ENCODE results near the gene SLC22A12.

SLC22A12 gene

DNA sequence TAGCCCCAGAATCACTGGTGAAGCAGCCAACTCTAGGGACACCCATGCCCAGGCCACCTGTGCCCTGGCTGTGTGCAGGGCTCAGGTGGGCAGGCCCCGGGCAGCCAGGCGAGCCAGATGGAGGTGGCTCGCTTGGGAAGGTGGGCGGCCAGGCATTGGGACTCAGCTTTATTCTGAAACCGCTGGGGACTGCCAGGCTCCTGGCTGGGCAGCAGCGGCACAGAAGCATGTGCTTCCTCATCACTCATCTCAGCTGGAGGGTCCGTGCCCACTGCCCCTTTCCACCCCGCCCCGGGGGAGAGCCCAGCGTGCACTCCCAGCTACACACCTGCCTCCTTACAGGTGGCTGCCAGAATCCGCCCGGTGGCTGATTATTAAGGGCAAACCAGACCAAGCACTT lies 27.1 kb upstream of the SLC22A12 start:
- FAIRE-seq: no peak

DNA sequence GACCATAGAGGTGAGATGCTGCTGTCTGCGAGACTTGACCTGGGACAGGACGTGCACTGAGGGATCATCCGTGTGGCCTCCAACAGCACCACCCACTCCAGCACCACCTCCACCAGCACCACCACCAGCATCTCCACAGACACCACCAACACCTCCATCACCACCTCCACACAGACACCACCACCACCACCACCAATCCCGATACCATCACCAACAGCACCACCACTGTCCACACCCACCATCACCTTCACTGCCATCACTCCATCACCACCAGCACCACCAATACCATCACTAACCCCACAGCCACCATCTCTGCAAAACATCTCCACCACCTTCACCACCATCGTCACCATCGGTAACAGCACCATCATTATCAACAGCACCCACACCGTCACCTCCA lies 26.6 kb upstream of the SLC22A12 start:
- FAIRE-seq: no peak

DNA sequence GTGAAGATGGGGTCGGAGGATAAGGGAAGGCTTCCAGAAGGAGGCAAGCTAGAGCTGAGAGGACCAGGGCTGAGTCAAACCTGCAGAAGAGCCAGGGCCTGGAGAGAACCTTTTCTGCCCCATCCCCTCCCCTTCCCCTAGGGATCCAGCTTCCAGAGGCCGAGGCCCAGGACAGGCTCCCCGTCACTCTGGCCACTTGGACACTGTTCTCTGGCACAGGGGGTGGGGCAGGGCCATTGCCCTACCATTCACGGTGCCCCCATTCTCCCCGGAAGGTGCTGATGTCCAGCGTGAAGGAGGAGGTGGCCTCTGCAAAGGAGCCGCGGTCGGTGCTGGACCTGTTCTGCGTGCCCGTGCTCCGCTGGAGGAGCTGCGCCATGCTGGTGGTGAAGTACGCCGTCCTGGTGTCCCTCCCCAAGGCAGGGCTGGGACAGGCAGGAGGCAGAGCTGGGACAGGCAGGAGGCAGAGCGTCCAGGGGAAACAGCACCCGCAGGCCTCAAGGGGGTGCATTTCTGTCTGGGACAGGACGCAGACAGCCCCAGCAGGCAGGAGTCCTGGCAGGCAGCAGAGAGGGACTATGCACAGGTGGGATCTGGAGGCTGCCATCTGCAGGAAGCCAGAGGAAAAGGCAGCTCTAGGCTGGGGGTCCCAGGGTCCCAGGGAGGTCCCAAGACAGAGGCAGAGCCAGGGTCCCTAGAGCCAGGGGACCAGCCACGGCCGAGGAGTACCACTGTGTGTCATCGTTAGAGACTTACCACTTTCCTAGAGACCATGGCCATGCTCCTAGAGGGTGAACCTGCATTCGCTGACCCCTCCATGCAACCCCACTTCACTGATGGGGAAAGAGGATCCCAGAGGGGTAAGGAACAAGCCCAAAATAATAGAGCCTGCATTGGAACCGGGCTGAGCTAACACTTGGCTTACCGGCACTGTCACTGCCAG lies 25.8 kb upstream of the SLC22A12 start:
- FAIRE-seq: no peak

DNA sequence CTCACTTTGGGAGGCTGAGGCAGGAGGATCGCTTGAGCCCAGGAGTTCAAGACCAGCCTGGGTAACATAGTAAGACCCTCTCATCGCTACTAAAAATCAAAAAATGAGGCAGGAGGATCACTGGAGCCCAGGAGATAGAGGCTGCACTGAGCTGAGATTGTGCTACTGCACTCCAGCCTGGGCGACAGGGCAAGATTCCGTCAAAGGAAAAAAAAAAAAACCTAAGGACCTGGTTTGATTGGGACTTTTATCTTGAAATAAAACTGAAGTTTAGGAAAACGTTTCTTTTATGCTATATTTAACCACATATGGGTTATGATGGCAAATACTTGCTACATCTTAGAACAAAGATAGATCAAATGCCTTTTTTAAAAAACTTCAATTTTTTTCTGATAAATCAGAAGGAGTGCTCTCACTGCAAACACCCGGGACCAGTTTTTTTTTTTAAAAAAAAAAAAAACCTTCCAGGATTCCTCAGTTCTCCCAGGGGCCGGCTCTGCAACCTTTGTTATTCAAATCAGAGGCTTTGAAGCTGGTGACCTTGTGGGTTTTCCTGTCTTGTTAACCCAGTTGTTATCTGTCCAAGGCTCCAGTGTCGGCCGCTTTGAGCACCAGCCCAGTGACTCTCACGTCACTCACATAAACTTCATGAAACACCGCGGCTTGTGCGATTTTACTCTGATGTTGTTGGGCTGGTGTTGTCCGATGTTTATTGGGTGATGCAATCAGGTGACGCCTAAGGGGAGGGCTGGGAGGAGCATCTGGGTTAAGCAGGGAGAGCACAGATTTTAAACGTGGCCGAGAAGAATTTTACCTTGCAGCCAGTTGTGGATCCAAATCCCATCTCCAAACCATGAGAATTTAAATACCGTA lies 24.7 kb upstream of the SLC22A12 start:
- FAIRE-seq: no peak

DNA sequence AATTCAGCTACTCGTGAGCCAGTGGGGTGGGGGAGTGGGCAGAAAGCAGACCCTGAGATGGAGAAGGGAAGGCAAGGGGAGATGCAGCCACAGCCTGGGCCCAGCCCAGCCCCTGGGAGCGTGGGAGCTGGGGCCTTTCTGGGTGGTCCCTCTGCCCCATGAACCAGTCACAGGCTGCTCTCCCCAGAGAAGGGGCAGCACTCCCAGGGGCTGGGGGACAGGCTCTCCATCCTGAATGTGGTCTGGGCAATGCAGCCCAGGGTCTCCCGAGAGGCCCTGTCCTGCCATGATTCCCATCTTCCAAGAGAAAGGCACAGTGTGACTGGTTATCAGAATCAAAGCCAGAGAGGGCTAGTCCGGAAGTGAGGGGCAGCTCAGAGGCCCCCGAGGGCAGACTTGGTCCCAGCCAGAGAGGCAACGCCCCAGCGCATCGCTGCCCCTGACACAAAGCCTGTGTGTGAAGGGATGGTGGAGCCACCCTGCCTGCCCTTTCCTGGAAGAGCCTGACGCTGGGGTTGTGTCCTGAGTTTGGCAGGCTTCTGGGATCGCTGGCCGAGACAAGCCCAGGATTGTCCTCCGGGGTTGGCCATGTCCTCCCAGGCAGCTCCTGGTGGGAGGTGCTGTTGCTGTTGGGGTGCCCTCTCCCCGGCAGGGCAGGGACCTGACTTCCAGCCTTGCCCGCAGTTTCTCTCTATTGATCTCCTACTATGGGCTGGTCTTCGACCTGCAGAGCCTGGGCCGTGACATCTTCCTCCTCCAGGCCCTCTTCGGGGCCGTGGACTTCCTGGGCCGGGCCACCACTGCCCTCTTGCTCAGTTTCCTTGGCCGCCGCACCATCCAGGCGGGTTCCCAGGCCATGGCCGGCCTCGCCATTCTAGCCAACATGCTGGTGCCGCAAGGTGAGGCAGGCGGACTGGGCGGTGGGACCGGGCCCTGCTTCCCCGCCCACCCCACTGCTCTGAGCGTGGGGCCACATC lies 23.8 kb upstream of the SLC22A12 start:
- no peak for FAIRE-seq

DNA sequence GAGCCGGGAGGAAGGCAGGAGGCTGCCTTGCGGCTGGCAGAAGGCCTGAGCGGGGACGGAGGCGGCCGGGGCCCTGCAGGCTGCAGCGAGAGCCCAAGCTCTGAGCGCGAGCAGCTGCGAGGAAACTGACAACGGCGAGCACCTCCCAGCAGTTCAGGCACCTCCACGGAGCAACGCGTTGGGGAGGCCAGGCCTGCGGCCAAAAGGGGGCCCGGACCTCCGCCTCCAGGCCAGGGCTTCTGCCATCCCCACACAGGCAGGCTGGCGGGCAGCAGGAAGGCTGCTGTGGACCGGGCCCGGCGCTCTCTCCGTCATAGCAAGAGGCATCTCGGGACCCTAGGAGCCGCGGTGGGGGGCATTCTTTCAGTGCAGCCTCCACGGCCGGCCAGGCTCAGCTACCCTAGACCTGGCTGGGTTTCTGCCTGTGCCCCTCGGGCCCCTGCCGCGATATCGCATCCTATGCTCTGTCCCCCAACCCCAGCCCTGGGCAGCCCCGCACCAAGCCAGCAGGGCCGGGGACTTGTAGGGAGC lies 22.9 kb upstream of the SLC22A12 start:
- FAIRE-seq: no peak

DNA sequence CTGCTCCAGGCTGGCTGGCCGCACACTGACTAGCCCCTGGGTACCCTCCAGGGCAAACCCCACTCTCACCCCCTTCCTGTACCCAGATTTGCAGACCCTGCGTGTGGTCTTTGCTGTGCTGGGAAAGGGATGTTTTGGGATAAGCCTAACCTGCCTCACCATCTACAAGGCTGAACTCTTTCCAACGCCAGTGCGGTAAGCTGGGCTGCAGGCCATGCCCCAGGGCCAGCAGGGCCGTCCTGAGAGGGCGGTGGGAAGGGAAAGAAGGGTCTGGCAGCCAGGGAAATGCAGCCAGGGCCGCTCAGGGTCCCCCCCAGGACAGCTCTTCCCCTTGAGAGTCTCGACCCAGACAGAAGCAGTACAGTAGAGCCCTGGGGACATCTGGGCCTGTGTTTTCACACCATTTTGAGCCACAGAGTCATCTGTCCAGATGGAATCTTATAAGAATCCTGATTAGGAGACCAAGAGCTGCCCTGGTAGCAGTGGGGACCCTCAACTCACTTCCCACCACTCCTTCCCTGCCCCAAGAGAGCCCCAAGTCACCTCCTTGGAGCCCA lies 22.4 kb upstream of the SLC22A12 start:
- FAIRE-seq: no peak

DNA sequence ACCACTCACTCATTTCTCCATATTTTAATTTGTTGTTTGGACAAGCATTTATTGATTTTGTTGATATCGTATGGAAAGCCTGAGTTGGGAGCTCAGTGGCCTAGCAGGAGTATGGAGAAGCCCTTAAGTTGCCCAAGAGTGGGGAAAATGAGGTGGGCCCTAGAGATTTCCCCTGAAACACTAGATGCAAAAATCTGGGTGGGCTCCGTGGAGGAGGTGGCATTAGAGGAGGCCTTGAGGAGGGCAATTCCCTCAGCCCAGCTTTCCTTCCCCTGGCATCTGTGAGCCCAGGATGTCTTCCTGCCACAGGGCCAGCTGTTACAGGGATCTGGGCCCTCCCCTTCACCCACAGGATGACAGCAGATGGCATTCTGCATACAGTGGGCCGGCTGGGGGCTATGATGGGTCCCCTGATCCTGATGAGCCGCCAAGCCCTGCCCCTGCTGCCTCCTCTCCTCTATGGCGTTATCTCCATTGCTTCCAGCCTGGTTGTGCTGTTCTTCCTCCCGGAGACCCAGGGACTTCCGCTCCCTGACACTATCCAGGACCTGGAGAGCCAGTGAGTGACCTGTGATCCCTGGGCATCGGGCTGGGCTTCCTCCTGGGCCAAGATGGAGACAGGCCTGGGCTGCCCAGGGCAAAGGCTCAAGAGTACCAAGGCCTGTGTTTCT lies 21.6 kb upstream of the SLC22A12 start:
- no peak for FAIRE-seq

DNA sequence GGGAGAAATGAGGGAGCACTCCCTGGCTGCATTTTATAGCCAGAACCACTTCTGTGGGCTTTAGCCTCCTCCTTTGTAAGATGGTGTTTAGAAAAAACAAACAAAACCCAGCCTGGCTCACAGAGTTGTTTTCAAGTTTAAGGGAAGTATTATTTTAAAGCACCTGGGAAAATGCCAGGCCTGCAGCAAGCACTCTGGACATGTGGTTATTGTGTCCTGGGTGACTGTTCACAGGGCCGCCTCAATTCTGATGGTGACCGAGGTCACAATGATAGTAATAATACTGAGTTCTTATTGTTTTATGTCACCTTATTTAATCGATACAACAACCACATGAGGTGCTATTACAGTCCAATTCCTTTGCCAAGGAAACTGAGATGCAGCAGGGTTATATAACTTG lies 20.7 kb upstream of the SLC22A12 start:
- no peak for FAIRE-seq

DNA sequence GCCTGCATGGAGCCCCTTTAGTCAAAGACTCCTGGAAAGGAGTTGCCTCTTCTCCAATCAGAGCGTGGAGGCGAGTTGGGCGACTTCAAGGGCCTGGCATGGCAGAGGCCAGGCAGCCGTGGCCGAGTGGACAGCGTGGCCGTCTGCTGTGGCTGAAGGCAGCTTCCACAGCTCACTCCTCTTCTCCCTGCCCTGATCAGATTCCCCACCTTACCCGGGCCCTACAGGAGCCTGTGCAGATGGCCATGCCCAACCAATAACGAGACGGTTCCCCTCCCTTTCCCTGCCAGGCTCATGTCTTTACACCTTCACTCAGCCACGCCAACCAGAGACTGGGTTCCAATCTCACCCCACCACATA lies 20.0 kb upstream of the SLC22A12 start:
- FAIRE-seq: no peak

DNA sequence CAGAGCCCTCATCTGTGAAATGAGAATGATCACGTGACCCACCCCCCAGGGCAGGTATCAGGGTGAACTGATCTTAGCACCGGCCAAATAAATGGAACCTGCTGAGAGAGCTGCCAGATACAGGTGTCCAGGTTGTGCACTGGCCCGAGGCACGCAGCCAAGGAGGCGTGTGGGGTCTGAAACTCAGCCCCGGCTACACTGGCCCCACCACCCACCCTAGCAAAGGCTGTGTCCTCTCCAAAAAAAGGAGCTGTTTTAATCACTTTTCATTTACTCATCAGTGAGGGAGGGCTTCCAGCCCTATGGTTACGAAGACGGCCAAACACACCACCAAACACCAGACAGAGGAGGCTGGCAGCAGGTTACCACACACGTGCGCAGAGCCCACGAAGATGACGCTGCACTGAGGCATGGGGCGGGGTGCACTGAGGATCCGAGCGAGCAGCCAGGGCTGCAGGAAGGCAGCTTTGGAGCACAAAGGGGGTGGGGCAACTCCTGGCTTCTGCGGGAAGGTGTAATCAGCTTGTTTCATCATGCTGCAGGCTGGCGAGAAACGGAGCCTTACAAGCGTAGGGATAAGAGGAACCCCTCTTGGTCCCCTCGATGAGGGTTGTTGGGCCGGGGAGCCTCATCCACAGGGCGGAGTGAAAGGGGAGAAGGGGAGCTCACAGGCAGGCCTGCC lies 19.5 kb upstream of the SLC22A12 start:
- FAIRE-seq: no peak

DNA sequence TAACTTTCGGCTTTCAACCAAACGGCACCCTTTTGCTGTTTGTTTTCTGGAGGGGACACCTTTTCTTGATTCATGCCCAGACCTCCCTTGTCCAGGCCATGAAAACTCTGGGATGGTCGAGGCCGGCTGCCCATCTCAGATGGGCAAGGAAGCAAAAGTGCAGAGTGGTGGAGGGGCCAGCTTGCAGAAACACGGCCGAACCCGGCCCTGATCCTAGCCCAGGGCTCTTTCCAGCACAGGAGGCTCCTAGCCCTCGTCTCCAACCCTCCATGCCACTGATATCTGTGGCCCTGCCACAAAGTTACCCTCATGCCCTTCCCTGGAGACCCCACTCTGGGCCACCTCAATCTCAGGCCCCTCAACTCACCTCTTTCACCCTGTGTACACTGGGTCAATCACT lies 18.9 kb upstream of the SLC22A12 start:
- FAIRE-seq: no peak

DNA sequence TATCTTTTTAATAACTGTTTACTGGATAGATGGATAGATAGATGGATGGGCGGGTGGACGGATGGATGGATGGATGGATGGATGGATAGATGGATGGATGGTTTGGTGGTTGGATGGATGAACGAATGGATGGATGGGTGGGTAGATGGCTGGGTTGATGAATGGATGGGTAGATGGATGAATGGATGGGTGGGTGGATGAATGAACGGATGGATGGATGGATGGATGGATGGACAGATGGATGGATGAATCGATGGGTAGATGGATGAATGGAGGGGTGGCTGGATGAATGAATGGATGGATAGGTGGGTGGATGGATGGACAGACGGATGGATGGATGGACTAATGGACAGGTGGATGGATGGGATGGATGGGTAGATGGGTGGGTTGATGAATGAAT lies 13.8 kb upstream of the SLC22A12 start:
- no peak for FAIRE-seq

DNA sequence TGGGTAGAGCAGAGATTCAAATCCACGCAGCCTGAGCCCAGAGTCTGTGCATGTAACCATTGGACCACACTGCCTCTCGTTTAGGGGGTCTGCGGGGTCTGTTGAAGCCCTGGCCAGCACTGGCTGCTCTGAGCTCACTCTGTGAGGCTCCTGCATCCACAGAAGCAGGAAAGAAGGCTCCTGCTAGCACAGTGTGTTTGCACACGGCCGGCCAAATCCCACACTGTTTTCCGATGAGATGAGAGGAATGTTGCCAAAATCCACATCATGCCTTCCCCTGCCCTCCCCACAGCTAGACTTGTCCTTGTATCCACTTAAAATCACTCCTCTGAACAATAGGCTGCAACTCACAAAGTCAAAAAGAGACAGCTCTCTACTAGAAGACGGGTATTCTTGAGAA lies 10.6 kb upstream of the SLC22A12 start:
- FAIRE-seq: no peak

DNA sequence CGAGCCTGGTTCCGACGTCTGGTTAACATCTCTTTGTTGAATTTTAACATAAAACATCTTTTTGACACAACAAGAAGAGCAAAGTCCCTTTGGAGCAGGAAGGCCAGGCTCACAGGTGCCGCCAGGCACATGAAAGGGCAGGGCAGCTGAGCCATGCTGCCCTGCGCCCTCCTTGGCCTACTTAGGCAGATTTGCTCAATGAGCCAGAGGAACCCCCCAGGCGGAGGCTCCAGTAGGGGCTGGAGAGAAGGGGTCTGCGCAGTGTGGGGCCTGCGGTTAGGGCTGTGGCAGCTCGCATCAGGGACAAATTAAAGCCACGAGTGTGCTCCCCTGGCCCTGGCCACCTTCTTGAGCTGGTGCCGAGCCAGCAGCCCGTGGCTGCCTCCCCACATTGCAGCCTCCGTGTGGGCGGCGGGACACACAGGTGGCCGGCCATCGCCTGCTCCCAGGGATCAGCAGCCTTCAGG lies 9.9 kb upstream of the SLC22A12 start:
- FAIRE-seq: no peak

DNA sequence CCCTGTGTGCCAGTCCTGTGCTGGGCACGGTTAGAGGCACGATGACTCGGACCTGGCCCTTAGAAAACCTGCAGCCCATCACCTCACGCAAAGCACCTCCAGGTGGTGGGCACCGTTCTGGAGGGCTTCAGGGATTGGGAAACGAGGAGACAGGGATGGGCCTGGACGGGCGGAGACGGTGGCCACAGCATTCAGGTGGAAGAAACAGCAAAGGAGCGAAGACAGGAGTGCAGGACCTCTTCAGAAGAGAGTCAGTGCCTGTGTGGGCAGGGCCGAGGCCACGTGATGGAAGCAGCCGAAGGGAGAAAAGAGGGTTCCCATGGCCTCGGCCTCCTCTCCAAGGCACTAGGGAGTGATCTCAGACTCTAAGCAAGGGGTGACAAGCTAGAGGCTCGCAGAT lies 8.1 kb upstream of the SLC22A12 start:
- FAIRE-seq: no peak

DNA sequence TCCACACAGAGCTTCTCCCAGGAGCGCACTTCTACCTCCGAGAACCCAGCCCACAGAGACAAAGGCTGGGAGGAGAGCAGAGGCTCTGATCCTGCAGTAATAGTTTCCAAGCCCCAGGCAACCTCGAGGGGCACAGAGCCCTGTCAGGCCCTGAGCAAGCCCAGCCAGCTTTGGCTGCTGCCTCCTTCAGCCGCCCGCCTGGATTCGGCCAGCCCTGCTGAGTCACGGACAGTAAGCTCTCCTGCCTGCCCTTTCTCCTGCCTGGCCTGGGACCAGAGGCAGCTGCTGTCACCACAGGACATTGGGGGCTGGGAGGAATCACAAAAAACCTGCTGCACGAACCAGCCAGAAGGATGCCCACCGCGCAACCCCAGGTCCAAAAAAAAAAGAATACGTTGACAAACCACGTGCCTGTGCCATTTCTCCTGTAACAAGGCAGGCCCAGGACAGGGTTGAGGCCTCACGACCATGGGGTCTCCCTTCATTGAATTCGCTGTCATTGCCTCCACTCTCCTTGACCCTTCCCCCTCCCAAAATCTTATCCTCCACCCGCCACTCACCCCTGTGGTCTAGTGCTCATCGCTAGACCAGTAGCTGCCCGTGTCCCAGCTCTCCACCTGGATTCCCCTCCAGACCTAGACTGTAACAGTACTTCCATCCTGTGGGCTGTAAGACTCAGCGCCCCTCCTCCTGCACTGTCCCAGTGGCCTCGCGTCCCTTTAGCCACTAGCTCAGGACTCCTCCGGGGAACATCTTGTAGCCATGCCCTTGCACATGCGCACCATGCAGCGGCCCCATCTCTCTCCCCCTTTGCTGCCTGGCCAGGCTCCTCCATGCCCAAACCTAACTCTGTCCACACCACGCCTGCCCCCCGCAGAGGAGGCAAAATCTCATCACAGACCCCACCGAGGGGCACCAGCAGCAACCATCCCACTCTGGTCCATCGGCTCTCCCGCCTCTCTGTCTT lies 7.4 kb upstream of the SLC22A12 start:
- no peak for FAIRE-seq

DNA sequence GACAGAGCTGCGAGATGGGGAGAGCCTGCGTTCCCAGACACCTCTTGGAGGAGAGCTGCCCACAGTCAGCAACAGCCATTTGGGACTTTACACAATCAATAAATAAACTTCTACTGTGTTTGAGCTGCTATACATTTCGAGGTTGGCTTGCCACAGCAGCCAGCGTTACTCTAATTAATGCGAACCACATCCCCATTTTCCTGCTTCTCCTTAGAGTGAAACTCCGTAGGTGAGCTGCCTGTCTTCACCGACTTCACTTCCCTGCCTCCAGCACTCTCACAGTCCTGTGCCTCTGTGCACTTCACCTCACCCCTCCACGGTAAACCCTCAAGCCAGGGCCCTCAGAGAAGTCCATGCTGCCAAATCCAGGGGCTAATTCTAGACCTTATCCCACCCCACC lies 5.9 kb upstream of the SLC22A12 start:
- no peak for FAIRE-seq

DNA sequence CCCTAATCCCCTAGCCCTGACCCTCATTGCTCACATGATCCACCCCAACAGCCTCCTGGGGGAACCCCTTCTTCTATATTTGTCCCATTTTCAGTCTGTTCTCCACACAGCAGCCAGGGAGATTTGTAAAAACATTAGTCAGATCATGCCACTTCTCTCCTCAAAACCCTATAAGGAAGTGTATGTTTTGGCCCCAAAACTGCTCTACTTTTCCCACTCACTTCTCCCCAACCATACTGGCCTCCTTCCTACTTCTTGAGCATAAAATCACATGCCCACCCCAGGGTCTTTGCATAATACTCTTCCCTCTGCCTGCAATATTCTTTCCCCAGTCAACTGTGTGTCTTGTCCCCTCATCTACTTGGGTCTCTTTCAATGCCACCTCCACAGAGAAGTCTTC lies 4.7 kb upstream of the SLC22A12 start:
- FAIRE-seq: no peak

DNA sequence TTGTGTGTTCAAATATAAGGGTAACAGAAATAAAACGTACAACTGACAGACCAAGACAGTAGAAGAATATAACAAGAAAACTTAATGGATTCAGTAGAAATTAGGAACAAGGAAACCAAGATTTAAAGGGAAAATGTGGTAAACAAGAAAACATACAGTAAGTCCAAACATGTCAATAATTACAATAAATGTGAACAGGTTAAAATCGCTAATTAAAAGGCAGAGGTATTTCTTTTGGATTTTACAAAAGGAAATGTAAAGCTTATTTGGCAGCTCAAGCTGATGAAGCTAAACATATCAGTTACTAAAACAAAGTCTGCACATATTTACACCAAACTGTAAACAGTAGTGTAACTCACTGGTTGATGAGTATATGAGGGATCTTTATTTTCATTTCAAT lies 2.3 kb upstream of the SLC22A12 start:
- FAIRE-seq: no peak

Data from A204.1 (cell line).